Amniotic epithelial cell (primary cell): ENCODE data around the gene UBL4A.

Experiments used
- DNase-seq: peaks from one replicate; pipeline ENCODE4 v3.0.0-alpha.2; 2010; ENCODE audit warnings: low read depth

UBL4A gene

DNA sequence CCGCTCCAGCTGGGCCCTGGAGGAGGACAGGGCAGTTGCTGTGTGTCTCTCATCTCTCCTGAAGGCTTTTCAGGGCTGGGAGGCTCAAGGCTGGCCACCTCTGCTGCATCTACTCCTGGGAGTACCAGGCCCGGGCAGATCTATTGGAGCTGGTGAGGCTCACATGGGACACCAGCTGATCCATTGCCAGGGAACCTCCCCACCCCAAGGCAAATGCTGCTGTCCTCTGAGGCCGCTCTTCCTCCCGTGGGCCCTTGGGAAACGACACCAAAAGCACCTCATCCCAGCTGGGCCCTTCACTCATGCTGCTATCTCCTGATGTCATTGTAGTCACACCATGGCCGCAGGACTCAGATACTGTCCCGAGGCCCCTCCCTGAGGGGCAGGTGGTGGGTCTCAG is 3.6 kb downstream of the UBL4A start:
- DNase-seq = no peak

- DNase-seq = no peak
Observed at GRCh38 chrX:154481911-154482601, 4.4 kb downstream of the UBL4A start.

DNA sequence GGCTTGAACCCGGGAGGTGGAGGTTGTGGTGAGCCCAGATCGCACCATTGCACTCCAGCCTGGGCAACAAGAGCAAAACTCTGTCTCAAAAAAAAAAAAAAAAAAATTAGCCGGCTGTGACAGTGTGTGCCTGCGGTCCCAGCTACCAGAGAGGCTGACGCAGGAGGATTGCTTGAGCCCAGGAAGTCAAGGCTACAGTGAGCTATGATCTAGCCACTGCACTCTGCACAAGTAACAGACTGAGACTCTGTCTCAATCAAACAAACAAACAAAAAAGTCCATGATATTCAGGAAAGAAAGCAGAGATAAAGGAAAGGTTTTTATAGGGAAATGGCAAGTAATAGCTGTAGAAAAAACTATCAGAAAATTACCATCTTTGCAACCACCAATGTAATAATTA is 5.2 kb downstream of the UBL4A start:
- DNase-seq = no peak

GRCh38 chrX:154478728-154479622 is 7.4 kb downstream of the UBL4A start, which contains the start of gene LAGE3:
Gene LAGE3, minus strand, starts transcription at chrX:154479281. Its CDS starts 366 bp downstream, at chrX:154478915.
- DNase-seq = peak; percentile 80

DNA sequence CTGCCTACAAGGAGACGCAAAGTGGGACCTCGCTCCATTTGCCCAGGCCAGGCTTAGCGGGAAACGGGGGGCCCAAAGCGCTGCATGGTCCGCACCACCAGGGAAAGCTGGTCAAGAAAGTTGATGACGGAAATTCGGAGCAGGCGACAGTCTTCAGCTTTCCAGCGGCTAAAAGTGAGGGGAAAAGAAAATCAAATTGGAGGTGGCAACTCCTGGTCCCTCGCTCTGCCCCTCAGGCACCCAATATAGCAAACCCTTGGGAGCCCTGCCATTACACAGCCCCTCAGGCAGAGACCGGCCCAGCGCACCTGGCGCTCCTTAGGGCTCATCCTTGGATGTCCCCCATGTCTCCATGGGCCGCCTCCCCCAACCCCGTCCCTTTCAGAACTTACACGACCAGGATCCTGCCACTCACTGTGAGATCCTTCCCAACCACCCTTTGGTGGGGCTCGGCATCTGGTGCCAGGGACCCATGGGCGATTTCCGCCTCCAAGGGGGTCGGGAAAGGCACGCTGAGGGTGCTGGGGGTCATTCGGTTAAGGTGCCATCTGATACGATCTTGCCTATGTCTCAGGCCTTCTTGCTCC is 8.4 kb downstream of the UBL4A start:
- DNase-seq = no peak

DNA sequence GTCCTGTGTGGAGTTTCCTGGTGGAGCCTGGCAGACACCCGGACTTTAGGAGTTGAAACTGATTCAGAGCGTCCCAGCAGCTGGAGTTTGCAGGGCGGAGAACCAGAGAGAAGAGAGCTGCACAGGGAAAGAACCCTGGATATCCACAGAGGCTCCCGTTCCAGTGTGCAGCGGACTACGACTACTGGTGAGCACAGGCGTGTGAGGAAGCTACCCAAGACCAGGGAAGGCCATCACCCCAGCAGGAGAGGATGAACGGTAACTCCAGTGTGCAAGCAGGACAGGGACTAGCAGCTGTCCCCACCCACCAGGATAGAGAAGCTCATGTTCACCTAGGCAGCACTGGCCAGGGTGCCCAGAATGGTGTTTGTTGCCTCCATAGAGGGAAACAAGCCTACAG is 9.6 kb downstream of the UBL4A start:
- no peak for DNase-seq

DNA sequence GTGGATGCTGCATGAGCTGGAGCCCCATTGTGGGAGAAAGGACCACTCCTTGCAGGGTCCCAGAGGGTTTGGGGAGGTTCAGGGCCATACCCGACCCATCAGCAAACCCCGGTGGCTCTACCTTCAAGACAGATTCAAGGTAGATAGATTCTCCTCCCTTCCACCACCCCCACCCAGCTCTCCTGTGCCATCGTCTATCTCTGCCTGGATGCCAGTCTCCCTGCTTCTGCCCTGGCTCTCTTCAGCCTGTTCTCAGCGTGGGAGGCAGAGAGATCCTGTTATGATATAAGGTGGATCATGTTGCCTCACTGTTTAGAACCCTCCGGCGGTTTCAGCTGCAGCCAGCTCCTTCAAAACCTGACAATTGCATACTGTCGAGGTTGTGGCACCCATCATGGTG is 12.7 kb downstream of the UBL4A start:
- no peak for DNase-seq

GRCh38 chrX:154472685-154473632 is 13.5 kb downstream of the UBL4A start:
- no peak for DNase-seq

DNA sequence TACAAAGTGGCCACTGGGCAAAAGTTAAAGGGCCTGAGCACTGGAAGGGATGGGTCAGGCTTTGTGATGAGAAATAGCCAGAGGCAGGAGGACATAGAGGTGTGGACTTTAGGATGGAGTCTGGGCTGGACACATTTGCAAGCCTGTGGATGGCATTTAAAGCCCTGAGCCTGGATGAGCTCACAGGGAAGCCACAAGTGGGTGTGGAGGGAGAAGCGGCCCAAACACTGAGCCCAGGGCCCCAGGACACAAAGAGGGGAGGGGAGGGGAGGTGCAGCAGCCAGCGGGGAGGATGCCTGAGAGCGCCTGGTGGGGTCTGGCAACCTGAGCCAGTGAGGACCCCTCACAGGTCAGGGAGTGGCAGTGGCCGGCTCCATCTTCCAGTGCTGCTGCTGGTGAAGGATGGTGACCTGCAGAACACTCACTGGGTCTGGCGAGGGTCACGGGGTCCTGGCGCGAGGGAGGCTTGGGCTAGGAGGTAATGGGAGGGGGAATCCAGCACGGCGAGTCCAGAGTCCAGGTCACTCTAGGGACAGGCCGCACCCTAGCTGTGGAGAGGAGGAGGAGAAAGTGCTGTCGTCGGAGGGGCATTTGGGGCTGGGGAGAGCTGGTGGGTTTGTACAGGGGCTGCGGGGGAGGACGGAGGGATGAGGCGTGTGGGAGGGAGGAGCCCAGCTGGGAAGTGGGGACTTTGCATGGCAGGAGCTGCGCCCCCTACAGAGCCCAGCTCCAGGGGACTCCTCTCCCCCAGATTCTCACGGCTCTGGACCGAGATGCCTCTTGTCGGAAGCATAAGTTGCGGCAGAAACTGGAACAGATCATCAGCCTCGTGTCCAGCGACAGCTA is 14.4 kb downstream of the UBL4A start:
- DNase-seq = no peak

DNA sequence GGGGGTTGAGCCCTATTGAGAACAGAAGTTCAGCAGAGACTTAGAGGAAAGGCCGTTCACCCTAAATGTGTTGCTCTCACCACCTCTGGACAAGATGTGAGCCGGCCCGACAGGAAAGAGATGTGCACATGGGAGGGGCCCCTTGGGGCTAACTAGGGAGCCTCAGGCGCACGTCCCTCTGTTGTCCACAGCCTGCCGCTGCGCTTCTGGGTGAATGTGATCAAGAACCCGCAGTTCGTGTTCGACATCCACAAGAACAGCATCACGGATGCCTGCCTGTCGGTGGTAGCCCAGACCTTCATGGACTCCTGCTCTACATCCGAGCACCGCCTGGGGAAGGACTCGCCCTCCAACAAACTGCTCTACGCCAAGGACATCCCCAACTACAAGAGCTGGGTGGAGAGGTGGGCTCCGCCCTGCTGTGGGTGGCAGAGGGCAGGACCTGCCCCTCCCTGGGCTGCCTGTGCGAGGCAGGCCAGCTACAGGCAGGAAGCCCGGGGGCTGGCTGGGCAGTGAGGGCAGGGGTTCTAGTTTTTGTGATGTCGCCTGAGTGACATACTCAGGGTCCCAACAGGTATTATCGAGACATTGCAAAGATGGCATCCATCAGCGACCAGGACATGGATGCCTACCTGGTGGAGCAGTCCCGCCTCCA is 15.4 kb downstream of the UBL4A start:
- no peak for DNase-seq

- no peak for DNase-seq
Observed at GRCh38 chrX:154470434-154470833, 16.0 kb downstream of the UBL4A start.

- no peak for DNase-seq
Observed at GRCh38 chrX:154469880-154470279, 16.5 kb downstream of the UBL4A start.

DNA sequence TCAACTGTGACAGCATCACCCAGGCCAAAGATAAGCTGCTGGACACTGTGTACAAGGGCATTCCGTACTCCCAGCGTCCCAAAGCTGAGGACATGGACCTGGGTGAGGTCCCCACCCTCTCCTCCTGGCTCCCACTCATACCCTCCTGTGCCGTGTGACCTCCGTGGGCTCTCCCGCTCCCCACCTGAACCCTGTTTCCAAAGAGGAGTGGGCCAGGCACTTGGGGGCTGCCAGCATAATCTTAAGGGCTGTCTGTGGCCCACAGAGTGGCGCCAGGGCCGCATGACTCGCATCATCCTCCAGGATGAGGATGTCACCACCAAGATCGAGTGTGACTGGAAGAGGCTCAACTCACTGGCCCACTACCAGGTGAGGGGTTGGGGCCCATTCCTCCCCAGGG is 17.3 kb downstream of the UBL4A start:
- no peak for DNase-seq

DNA sequence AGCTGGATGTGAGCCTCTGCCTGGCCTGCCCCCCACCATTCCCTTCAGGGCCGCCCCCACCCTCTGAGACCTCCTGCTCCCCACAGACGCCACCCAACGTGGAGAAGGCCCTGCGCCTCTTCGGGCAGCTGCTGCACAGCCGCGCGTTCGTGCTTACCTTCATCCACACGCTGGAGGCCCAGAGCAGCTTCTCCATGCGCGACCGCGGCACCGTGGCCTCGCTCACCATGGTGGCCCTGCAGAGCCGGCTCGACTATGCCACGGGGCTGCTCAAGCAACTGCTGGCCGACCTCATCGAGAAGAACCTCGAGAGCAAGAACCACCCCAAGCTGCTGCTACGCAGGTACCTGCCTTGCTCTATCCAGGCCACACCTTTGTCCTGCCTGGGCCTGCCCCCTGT is 18.2 kb downstream of the UBL4A start:
- no peak for DNase-seq

GRCh38 chrX:154467556-154467955 is 18.9 kb downstream of the UBL4A start:
- DNase-seq = no peak

GRCh38 chrX:154466907-154467306 is 19.5 kb downstream of the UBL4A start:
- no peak for DNase-seq

GRCh38 chrX:154466036-154466435 is 20.4 kb downstream of the UBL4A start:
- no peak for DNase-seq

DNA sequence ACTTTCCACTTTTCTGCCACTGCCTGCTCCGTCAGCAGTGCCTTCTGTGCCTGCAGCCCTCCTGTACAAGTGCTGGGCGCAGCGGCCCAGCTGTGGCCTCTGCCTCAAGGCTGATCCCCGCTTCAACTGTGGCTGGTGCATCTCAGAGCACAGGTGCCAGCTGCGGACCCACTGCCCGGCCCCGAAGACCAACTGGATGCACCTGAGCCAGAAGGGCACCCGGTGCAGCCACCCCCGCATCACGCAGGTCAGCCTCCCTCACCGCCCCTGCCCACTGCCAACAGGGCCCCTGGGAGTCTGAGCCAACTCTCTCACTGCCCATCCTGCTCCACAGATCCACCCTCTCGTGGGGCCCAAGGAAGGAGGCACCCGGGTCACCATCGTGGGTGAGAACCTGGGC is 20.8 kb downstream of the UBL4A start:
- DNase-seq = no peak

GRCh38 chrX:154464806-154465365 is 21.5 kb downstream of the UBL4A start:
- DNase-seq = no peak

DNA sequence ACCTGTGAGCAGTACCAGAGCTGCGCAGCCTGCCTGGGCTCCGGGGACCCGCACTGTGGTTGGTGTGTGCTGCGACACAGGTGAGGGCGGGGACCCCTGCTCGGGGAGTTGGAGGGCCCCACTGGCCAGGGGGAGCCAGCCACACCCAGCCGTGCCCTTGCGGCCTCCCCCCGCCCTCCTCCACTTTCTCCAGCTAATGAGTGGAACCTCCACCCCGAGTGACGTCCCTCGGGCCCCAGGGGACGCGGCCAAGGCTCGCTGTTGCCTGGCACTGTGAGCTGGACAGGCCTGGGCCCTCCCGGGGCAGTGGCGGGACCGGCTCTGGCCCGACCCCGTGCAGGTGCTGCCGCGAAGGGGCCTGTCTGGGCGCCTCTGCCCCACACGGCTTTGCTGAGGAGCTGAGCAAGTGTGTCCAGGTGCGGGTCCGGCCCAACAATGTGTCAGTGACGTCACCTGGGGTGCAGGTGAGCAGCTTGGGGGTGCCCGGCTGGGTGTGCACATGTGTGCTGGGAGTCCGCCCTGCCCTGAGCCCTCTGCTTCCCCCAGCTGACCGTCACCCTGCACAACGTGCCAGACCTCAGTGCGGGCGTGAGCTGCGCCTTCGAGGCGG is 22.7 kb downstream of the UBL4A start:
- no peak for DNase-seq
